HG02938 (cell line): ENCODE measurements around the gene TNS1.

Experiments used
- ATAC-seq: cut with Tn5 transposase; IDR thresholded peaks from one replicate; pipeline ENCODE4 v1.9.1; 2021; ENCODE audit warnings: mild to moderate bottlenecking, moderate library complexity; ENCODE audit not compliant: unreplicated experiment

TNS1 gene

DNA sequence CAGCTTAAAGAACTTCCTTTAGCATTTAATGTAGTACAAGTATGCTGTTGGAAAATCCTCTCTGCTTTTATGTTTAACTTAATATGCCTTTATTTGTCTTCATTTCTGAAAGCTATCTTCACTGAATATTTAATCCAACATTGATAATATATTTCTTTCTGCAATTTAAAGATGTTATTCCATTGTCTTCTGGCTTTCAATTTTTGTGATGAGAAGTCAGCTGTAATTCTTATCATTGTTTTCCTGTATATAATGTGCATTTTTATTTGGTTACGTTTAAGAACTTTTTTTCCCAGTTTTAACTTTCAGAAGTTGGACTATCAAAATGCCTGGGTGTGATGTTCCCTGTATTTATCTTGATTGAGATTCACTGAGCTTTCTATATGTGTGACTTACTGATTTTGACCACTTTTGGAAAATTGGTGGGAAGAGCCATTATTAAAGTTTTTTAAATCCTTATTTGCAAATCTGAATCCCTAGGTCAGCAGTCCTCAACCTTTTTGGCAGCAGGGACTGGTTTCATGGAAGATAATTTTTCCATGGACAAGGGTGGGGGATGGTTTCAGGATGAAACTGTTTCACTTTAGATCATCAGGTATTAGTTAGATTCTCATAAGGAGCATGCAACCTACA lies 241.0 kb downstream of the TNS1 start:
- no peak for ATAC-seq

DNA sequence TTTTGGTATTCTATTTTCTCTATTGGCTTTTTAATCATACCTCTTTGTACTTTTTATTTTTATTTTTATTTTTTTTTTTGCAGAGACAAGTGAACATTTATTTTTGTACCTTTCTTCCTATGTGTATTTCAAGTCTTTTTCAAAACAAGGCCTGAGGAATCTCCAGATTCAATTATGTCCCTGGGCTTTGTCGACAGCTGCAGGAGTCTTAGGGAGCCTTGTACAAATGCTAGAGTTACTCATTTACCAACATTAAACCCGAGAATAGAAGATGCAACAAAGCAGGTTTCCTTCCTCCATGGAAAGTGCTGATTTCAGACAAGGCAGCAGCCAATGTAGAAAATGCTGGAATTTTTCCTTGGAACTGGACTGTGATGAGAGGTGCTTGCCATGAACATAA lies 242.8 kb downstream of the TNS1 start:
- ATAC-seq = no peak

DNA sequence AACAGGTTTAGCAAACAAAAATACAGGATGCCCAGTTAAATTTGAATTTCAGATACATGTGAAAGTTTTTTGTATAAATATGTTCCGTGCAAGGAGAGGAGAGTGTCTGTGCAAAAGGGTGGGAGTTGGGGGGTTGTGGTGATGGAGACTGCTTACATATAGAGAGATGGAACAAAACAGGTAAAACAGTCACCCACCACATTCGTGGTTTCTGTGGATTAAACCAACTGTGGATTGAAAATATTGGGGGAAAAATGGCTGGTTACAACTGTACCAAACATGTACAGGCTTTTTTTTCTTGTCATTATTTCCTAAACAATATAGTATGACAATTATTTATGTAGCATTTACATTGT lies 245.7 kb downstream of the TNS1 start:
- ATAC-seq = no peak

DNA sequence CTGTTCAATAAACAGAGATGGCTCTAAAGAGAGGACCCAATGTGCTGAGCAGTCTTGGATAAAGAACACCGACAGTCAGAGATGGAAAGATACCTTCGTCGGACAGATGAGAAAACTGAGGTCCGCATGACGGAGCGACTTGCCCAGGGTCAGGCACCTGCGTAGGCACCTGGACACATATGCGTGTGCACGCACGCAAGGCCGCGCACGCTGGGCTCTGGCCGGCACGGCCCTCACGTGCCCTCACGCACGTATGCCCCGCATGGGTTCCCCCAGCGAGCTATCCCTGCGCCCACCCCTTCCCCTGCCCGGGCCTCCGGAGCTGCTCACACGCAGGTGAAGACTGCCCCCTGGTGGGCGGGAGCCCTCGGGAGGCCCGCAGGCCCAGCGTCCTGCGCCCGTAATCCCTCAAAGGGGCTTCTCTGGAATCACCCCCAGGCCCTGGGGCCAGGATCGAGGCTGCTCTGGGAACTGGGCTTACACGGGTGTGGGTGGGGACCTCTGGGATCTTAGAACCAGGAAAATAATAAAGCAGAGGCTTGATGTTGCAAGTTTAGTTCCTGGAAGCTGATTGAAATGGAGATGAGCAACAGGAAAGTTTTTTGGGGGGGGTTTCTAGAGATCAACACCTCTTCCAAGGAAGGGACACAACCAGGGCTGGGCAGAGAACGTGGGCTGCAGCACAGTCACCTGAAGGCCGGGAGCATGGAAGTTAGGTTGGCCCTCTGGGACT lies 246.3 kb downstream of the TNS1 start:
- ATAC-seq = no peak

DNA sequence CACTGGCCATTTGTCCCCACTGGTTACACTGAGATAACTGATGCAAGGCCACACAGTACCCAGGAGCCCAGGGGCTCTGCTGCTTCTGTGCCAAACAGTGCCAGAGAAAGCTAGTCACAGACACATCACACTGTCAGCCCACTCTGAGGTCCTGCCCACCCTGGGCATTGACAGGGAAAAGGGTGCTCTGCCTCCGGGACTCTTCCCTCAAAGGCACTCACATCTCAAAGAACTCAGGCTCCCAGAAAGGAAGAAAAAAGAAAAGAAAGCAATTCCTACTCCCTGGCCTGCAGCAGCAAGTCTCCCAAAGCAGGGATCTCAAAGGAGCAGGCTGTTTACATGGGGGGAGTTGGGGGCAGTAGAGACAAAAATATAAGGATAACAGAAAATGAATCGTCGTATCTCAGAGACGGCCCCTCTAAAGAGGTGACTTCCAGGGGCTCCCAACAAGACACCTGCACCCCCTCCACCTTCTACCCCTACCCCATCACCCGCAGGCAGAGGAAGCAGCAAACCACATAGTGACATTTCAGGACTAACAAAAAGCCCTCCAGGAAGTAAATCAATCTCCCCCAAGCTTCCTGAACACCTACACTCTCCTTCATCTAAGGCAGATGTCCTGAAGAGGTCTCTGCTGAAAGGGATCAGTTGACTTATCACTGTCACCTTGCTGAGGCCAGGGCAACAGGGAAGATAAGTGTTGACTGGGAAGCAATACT lies 247.6 kb downstream of the TNS1 start:
- ATAC-seq = no peak

DNA sequence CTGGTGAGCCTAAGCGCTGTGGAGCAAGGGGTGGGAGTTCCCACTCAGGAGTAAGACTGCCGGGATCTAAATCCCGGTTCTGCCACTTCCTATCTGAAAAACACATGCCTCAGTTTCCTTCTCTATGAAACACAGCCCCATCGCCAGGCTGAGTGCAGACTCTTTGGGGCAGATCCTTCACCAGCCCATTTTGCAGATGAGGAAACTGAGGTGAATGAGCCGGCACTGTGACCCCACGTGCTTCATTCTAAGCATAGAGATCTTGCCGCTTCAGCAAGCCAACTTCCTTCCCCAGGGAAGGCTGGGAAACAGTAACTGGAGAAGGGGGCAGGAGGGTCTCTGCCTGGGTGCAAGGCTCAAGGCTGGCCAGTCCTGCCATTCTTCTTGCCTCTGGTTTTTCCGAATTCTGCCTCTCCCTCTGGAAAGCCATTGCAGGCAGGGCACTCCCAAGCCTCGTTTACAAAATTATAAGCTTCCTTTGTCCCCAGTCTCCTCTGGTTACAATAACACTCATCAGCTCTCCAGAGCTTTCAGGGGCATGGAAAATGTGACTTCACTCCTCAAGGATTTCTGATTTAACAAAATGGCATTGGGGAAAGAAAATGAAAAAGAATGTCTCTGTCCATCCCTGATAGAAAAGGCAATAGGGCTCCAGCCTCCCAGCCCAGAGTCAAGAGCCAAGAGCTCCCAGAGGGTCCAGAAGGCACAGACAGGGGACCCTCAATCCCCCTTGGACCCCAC lies 249.2 kb downstream of the TNS1 start:
- no peak for ATAC-seq

DNA sequence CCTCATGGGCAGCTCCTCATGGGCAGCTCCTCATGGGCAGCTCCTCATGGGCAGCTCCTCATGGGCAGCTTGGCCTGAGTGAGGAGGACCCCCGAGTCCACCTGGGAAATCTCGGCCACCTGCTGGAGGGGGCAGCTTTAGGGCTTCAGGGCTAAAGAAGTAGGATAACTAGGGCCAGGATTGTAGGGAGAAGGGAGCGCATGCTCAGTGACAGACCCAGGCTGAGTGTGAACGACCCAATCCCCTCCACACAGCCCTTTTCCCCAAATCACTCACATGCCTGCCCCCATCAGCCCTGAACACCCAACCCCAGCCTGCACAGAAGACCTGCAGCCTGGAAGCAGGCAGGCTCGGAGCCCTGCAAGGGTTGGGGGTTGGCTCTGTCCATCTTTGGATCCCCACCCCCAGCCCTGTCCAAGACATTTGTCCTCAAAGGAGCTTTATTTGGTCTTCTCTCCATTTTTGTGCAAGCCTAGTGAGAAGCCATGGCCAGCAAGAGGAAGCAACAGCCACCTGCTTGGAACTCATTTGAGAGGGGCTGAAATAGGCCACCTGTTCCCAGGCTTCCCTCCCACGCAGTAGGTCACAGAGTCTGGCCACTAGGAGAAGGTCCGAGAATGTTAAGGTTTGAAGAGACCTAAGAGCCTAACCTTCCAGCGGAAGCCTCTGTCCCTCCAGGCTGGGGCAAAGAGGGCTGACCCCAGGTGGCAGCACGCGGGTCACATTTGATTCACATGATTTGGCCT lies 249.9 kb downstream of the TNS1 start:
- ATAC-seq = no peak

DNA sequence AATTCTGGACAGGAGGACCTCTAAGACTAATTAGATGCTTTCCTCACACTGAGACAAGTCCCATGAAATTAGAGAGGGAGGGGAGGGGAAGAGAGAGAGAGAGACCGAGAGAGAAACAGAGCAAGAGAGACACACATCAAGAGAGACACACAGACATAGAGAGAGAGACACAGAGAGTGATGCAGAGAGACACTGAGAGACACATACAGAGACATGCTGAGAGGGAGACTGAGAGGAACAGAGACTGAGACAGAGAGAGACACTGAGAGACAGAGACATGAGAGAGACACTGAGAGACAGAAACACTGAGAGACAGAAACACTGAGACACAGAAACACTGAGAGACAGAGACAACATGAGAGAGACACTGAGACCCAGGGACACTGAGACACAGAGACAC lies 250.8 kb downstream of the TNS1 start:
- no peak for ATAC-seq

DNA sequence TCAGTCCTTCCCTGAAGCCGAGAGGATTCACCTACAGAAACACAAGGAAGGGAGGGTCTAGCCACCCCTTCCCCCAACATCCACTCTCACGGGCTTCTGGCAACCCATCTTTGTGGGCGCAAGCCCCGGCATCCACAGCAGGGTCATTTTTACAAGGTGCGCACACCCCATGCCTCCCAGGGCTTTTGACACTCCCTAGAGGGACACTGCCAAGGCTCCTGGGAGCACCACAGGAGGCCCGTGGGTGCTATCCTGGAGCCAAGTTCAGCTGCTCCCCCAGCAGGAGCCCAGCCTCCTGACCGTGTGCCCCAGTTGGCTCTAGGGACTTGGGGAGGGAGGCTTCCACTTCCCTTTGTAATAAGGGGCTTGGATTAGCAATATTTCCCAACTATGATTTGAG lies 251.6 kb downstream of the TNS1 start:
- no peak for ATAC-seq
